Nephron (organoid): ENCODE measurements around the gene HMCN2.

ENCODE experiments used
- H3K27ac Mint-ChIP-seq, 3 experiments: 2 replicates each; pipeline ENCODE4 v1.8.0; 2020; ENCODE audit warnings: mixed read lengths in 3 of 3, mild to moderate bottlenecking in 2 of 3, moderate library complexity in 1 of 3
- H3K27me3 Mint-ChIP-seq: 2 replicates; pipeline ENCODE4 v1.8.0; 2021; ENCODE audit warnings: low read depth, mild to moderate bottlenecking, moderate library complexity, mixed read lengths
- H3K36me3 Mint-ChIP-seq: 2 replicates; pipeline ENCODE4 v1.8.0; 2020; ENCODE audit warnings: low read depth, mixed read lengths
- H3K4me1 Mint-ChIP-seq: 2 replicates; pipeline ENCODE4 v1.8.0; 2020; ENCODE audit warnings: mixed read lengths
- H3K4me3 Mint-ChIP-seq, 3 experiments: 2 replicates each; pipeline ENCODE4 v1.8.0; 2020; ENCODE audit warnings: mild to moderate bottlenecking in 3 of 3, mixed read lengths in 3 of 3, moderate library complexity in 2 of 3
- H3K9me3 Mint-ChIP-seq: 2 replicates; pipeline ENCODE4 v1.8.0; 2020; ENCODE audit warnings: mixed read lengths
- TF ChIP-seq, protein P1 (sequence below), 3 experiments: fragments of 200-600 bp; sonication (generic); IDR thresholded peaks; one replicate each; pipeline ENCODE4 v1.5.0; 2021; ENCODE audit warnings: antibody characterized with exemption in 3 of 3; ENCODE audit not compliant: unreplicated experiment in 3 of 3

HMCN2 gene

DNA sequence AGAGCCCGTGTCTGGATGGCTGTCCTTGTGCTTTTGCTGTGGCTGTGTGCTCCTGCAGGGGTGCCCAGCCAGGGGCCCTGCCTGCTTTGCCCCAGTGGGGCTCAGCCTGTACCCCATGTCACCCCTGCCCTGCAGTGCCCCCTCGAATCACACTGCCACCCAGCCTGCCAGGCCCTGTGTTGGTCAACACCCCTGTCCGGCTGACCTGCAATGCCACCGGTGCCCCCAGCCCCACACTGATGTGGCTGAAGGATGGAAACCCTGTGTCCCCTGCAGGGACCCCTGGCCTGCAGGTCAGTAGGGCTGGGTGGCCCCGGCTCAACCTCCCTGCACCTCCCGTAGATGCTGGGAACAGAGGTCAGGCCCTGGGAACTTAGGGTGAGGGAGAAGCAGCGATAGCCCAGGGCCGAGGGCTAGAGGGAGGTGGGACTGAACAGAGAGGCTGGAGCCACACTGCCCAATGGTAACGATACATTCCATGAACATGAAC lies 96.4 kb downstream of the HMCN2 start:
- Mint-ChIP-seq H3K4me1 (no peaks in the 10 kb centered on the region), H3K9me3 (no peaks in the 10 kb centered on the region), H3K27me3 (peaks cover 35% of the 10 kb centered on the region), H3K4me3 (no peak overlapping the region), H3K27ac (no peak overlapping the region), H3K36me3 (no peaks in the 10 kb centered on the region)
- TF ChIP-seq, protein P1, sequence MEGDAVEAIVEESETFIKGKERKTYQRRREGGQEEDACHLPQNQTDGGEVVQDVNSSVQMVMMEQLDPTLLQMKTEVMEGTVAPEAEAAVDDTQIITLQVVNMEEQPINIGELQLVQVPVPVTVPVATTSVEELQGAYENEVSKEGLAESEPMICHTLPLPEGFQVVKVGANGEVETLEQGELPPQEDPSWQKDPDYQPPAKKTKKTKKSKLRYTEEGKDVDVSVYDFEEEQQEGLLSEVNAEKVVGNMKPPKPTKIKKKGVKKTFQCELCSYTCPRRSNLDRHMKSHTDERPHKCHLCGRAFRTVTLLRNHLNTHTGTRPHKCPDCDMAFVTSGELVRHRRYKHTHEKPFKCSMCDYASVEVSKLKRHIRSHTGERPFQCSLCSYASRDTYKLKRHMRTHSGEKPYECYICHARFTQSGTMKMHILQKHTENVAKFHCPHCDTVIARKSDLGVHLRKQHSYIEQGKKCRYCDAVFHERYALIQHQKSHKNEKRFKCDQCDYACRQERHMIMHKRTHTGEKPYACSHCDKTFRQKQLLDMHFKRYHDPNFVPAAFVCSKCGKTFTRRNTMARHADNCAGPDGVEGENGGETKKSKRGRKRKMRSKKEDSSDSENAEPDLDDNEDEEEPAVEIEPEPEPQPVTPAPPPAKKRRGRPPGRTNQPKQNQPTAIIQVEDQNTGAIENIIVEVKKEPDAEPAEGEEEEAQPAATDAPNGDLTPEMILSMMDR (IDR thresholded peaks at IDR 0.05; ENCODE audit: unreplicated experiment in 3 of 3), result no peak

GRCh38 chr9:130362691-130363090 lies 97.1 kb downstream of the HMCN2 start:
- H3K36me3 Mint-ChIP-seq, result no peaks in the 10 kb centered on the region
- peaks cover 33% of the 10 kb centered on the region for H3K27me3 Mint-ChIP-seq
- TF ChIP-seq, protein P1 (IDR thresholded peaks at IDR 0.05; ENCODE audit: unreplicated experiment in 3 of 3), result no peak
- no peaks in the 10 kb centered on the region for H3K9me3 Mint-ChIP-seq
- H3K4me1 Mint-ChIP-seq, result no peaks in the 10 kb centered on the region
- no peak overlapping the region for H3K27ac Mint-ChIP-seq
- H3K4me3 Mint-ChIP-seq, result no peak overlapping the region

DNA sequence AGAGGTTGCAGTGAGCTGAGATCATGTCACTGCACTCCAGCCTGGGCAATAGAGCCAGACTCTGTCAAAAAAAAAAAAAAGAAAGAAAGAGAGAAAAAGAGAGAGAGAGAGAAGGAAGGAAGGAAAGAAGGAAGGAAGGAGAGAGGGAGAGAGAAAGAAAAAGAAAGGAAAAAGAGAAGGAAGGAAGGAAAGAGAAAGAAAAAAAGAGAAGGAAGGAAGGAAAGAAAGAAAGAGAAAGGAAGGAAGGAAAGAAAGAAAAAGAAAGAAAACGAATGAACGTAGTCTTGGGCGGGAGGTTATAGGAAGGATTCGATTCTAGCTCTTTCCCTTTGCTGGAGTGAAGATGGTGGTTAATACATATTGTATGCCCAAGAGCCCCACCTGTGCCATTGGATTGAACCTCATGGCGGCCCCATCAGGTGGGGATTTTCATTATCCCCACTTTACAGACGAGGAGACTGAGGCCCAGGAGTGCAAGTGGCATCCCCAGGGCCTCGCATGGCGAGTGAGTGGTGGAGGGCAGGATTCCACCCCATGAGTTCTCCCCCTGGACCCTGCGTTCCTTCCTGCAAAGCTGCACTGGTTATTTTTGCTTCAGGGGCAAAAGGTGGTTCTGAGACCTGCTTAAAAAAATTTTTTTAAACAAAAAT lies 98.3 kb downstream of the HMCN2 start:
- Mint-ChIP-seq H3K27me3 (peaks cover 38% of the 10 kb centered on the region), H3K36me3 (no peaks in the 10 kb centered on the region), H3K27ac (no peak overlapping the region), H3K4me1 (no peaks in the 10 kb centered on the region), H3K4me3 (no peak overlapping the region), H3K9me3 (no peaks in the 10 kb centered on the region)
- TF ChIP-seq, protein P1 (IDR thresholded peaks at IDR 0.05; ENCODE audit: unreplicated experiment in 3 of 3), result no peak

DNA sequence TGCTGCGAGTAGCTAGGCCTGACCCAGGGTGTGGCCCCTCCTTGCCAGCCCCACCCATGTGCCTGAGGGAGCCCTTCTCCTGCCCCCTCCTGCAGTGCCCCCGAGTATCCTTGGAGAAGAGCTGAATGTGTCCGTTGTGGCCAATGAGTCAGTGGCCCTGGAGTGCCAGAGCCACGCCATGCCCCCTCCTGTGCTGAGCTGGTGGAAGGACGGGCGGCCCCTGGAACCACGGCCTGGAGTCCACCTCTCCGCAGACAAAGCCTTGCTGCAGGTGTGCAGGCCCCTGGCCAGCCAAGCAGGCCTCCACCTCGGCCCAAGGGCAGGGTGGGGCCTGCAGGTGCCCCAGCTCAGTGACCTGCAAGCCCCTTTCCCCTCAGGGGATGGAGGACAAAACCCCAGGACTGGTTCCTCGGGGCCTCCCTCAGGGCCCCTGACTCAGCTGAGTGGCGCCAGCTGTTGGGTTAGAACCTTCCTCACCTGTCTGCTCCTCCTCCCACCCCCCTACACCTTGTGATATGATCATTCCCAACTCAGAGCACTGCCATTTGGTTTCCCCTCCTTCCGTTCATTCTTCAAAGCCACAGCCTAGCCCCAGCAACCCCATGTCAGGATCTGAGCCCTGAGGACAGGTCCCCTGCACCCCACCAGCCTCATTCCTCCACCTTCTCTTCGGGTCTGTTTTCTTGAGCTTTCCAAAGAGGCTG lies 99.2 kb downstream of the HMCN2 start:
- no peak overlapping the region for H3K4me3 Mint-ChIP-seq
- no peaks in the 10 kb centered on the region for H3K9me3 Mint-ChIP-seq
- H3K4me1 Mint-ChIP-seq, result no peaks in the 10 kb centered on the region
- no peak overlapping the region for H3K27ac Mint-ChIP-seq
- no peaks in the 10 kb centered on the region for H3K36me3 Mint-ChIP-seq
- TF ChIP-seq, protein P1 (IDR thresholded peaks at IDR 0.05; ENCODE audit: unreplicated experiment in 3 of 3), result no peak
- H3K27me3 Mint-ChIP-seq, result peaks cover 43% of the 10 kb centered on the region

GRCh38 chr9:130365323-130365721 lies 99.8 kb downstream of the HMCN2 start:
- H3K27me3 Mint-ChIP-seq, result peaks cover 43% of the 10 kb centered on the region
- H3K4me3 Mint-ChIP-seq, result no peak overlapping the region
- no peak overlapping the region for H3K27ac Mint-ChIP-seq

More at GRCh38 chr9:130365323-130365721, 99.8 kb downstream of the HMCN2 start:
- Mint-ChIP-seq H3K9me3 (no peaks in the 10 kb centered on the region), H3K36me3 (no peaks in the 10 kb centered on the region), H3K4me1 (no peaks in the 10 kb centered on the region)
- TF ChIP-seq, protein P1 (IDR thresholded peaks at IDR 0.05; ENCODE audit: unreplicated experiment in 3 of 3), result no peak
